H7 (cell line): ENCODE results near the gene SLC1A2. TPM values are rescaled to one million over a fixed set of nuclear protein-coding genes. Genes with fewer than 3 reads are reported as not detected.

Experiments
- DNase-seq: peaks from one replicate; pipeline ENCODE4 v3.0.0; 2012
- H3K27me3 ChIP-seq: 2 replicates; pipeline ENCODE4 v1.6.0; 2011; ENCODE audit warnings: mild to moderate bottlenecking, low read length; ENCODE audit not compliant: control insufficient read depth, insufficient read depth
- H3K36me3 ChIP-seq: replicated peaks from 2 replicates; pipeline ENCODE4 v1.5.1; 2011; ENCODE audit warnings: low read length; ENCODE audit not compliant: control insufficient read depth, insufficient read depth
- H3K4me3 ChIP-seq: 2 replicates; pipeline ENCODE4 v1.5.1; 2011; ENCODE audit warnings: low read depth, mild to moderate bottlenecking, control low read depth, low read length, moderate library complexity; ENCODE audit not compliant: insufficient read depth
- total RNA-seq: library from RNA; depleted of rRNA; stranded (reverse); fragments of >200 nt; shearing (Covaris generic); gene quantifications from 2 replicates; pipeline ENCODE4 v1.2.3, GENCODE V29; 2014

Gene SLC1A2
- total RNA-seq, 1 experiment from 2014 or later, result 1.0 TPM

GRCh38 chr11:35394941-35395340, 24.4 kb downstream of the SLC1A2 start:
- no peaks in the 10 kb centered on the region for H3K27me3 ChIP-seq
- no peaks in the 10 kb centered on the region for H3K36me3 ChIP-seq
- DNase-seq, result no peak
- no peak overlapping the region for H3K4me3 ChIP-seq

GRCh38 chr11:35393098-35393497, 26.3 kb downstream of the SLC1A2 start:
- no peaks in the 10 kb centered on the region for H3K36me3 ChIP-seq
- no peak for DNase-seq
- no peak overlapping the region for H3K4me3 ChIP-seq
- H3K27me3 ChIP-seq, result no peaks in the 10 kb centered on the region

GRCh38 chr11:35391922-35392688, 27.3 kb downstream of the SLC1A2 start:
- DNase-seq, result peak; percentile 84
- Histone ChIP-seq H3K4me3 (no peak overlapping the region), H3K36me3 (no peaks in the 10 kb centered on the region), H3K27me3 (no peaks in the 10 kb centered on the region)

GRCh38 chr11:35390737-35391682, 28.3 kb downstream of the SLC1A2 start:
- Histone ChIP-seq H3K27me3 (no peaks in the 10 kb centered on the region), H3K4me3 (no peak overlapping the region), H3K36me3 (no peaks in the 10 kb centered on the region)
- no peak for DNase-seq

GRCh38 chr11:35389897-35390465, 29.4 kb downstream of the SLC1A2 start:
- Histone ChIP-seq H3K27me3 (no peaks in the 10 kb centered on the region), H3K36me3 (no peaks in the 10 kb centered on the region), H3K4me3 (no peak overlapping the region)
- no peak for DNase-seq

GRCh38 chr11:35389112-35389511, 30.2 kb downstream of the SLC1A2 start:
- DNase-seq, result no peak
- no peaks in the 10 kb centered on the region for H3K27me3 ChIP-seq
- H3K4me3 ChIP-seq, result no peak overlapping the region
- no peaks in the 10 kb centered on the region for H3K36me3 ChIP-seq

- H3K4me3 ChIP-seq, result no peak overlapping the region
- DNase-seq, result no peak
- no peaks in the 10 kb centered on the region for H3K27me3 ChIP-seq
- H3K36me3 ChIP-seq, result no peaks in the 10 kb centered on the region
These were observed 31.3 kb downstream of the SLC1A2 start for GRCh38 chr11:35388061-35388460.

GRCh38 chr11:35387111-35387982, 32.0 kb downstream of the SLC1A2 start:
- H3K4me3 ChIP-seq, result no peak overlapping the region
- no peaks in the 10 kb centered on the region for H3K27me3 ChIP-seq
- DNase-seq, result no peak
- H3K36me3 ChIP-seq, result no peaks in the 10 kb centered on the region

- no peak overlapping the region for H3K4me3 ChIP-seq
- H3K36me3 ChIP-seq, result no peaks in the 10 kb centered on the region
- no peak for DNase-seq
- no peaks in the 10 kb centered on the region for H3K27me3 ChIP-seq
These were observed 35.4 kb downstream of the SLC1A2 start for GRCh38 chr11:35383953-35384352.

GRCh38 chr11:35381709-35382322, 37.5 kb downstream of the SLC1A2 start:
- Histone ChIP-seq H3K36me3 (no peaks in the 10 kb centered on the region), H3K27me3 (no peaks in the 10 kb centered on the region), H3K4me3 (no peak overlapping the region)
- no peak for DNase-seq

- H3K36me3 ChIP-seq, result no peaks in the 10 kb centered on the region
- no peaks in the 10 kb centered on the region for H3K27me3 ChIP-seq
- DNase-seq, result no peak
- H3K4me3 ChIP-seq, result no peak overlapping the region
These were observed 38.8 kb downstream of the SLC1A2 start for GRCh38 chr11:35380603-35381002.

GRCh38 chr11:35377262-35377661, 42.1 kb downstream of the SLC1A2 start:
- DNase-seq, result no peak
- Histone ChIP-seq H3K36me3 (no peaks in the 10 kb centered on the region), H3K27me3 (no peaks in the 10 kb centered on the region), H3K4me3 (no peak overlapping the region)

GRCh38 chr11:35376613-35377012, 42.7 kb downstream of the SLC1A2 start:
- no peaks in the 10 kb centered on the region for H3K36me3 ChIP-seq
- H3K4me3 ChIP-seq, result no peak overlapping the region
- no peaks in the 10 kb centered on the region for H3K27me3 ChIP-seq
- no peak for DNase-seq

GRCh38 chr11:35376118-35376510, 43.2 kb downstream of the SLC1A2 start:
- no peak for DNase-seq
- no peaks in the 10 kb centered on the region for H3K36me3 ChIP-seq
- H3K27me3 ChIP-seq, result no peaks in the 10 kb centered on the region
- H3K4me3 ChIP-seq, result no peak overlapping the region
